Measurements from ENCODE around the gene ADPRHL1. TPM values are rescaled to one million over a fixed set of nuclear protein-coding genes. Genes with fewer than 3 reads are reported as not detected.

ADPRHL1 gene
- polyA plus RNA-seq, 3 donors, result 0.15 to 0.52 (median 0.27) TPM

- H3K27ac Mint-ChIP-seq, result no peak overlapping the region
- intact Hi-C loops (cut with micrococcal nuclease), result no loop called here
- no peak overlapping the region for H3K4me3 Mint-ChIP-seq
- H3K9me3 ChIP-seq (replicated peaks in 1 of 2; ENCODE audit: control insufficient read depth in 1 of 2, insufficient read depth in 1 of 2, low read length in 2 of 2), result no peaks in the 10 kb centered on the region
- no peak overlapping the region for H3K9ac ChIP-seq (ENCODE audit: insufficient read depth, low read length, poor library complexity, severe bottlenecking)
- WGBS (ENCODE audit: insufficient coverage), result 98% methylated on average over 16 of the region's 17 CpGs
- no peaks in the 10 kb centered on the region for H3K4me1 ChIP-seq (ENCODE audit: control insufficient read depth in 1 of 2, insufficient read depth in 2 of 2, low read length in 2 of 2)
- no peaks in the 10 kb centered on the region for H3K79me2 ChIP-seq (ENCODE audit: insufficient read depth, low read length)
- no peaks in the 10 kb centered on the region for H4K20me1 ChIP-seq (ENCODE audit: insufficient read depth, low read length)
- no peak for DNase-seq
- H3K36me3 ChIP-seq (replicated peaks in 1 of 2; ENCODE audit: control insufficient read depth in 1 of 2, insufficient read depth in 2 of 2, low read length in 2 of 2), result no peaks in the 10 kb centered on the region
- H2AFZ ChIP-seq (ENCODE audit: insufficient read depth, low read depth, low read length, poor library complexity, severe bottlenecking), result no peak overlapping the region
- peaks cover 0 to 4% (median 0%) of the 10 kb centered on the region in 7 donors for H3K9me3 Mint-ChIP-seq
- no peaks in the 10 kb centered on the region for H3K4me1 Mint-ChIP-seq
- TF ChIP-seq CTCF (IDR thresholded peaks at IDR 0.05), result no peak
- H3K27me3 Mint-ChIP-seq (ENCODE audit: low read depth in 3 of 3), result peaks cover 0 to 5% (median 0%) of the 10 kb centered on the region in 3 donors
- H3K27me3 ChIP-seq (ENCODE audit: control insufficient read depth in 2 of 2, insufficient read depth in 2 of 2, low read length in 2 of 2), result no peaks in the 10 kb centered on the region
- no peak overlapping the region for H3K4me2 ChIP-seq (replicated peaks; ENCODE audit: extremely low read depth, low read length, poor library complexity, severe bottlenecking)
- H3K36me3 Mint-ChIP-seq, result peaks cover 0 to 2% of the 10 kb centered on the region in 2 donors
- no peak overlapping the region for H3K27ac ChIP-seq (ENCODE audit: low read depth in 1 of 2, low read length in 2 of 2)
- H3K4me3 ChIP-seq (replicated peaks in 1 of 3; ENCODE audit: low read depth in 2 of 3, low read length in 3 of 3), result no peak overlapping the region
These were observed 24.8 kb downstream of the ADPRHL1 start for GRCh38 chr13:113428469-113428865.

GRCh38 chr13:113427562-113428468 lies 25.5 kb downstream of the ADPRHL1 start:
- Histone ChIP-seq H3K4me1 (ENCODE audit: control insufficient read depth in 1 of 2, insufficient read depth in 2 of 2, low read length in 2 of 2) (no peaks in the 10 kb centered on the region), H2AFZ (ENCODE audit: insufficient read depth, low read depth, low read length, poor library complexity, severe bottlenecking) (no peak overlapping the region), H3K9ac (ENCODE audit: insufficient read depth, low read length, poor library complexity, severe bottlenecking) (no peak overlapping the region), H3K27ac (ENCODE audit: low read depth in 1 of 2, low read length in 2 of 2) (no peak overlapping the region), H3K36me3 (replicated peaks in 1 of 2; ENCODE audit: control insufficient read depth in 1 of 2, insufficient read depth in 2 of 2, low read length in 2 of 2) (no peaks in the 10 kb centered on the region), H3K9me3 (replicated peaks in 1 of 2; ENCODE audit: control insufficient read depth in 1 of 2, insufficient read depth in 1 of 2, low read length in 2 of 2) (no peaks in the 10 kb centered on the region), H3K4me3 (replicated peaks in 1 of 3; ENCODE audit: low read depth in 2 of 3, low read length in 3 of 3) (no peak overlapping the region), H4K20me1 (ENCODE audit: insufficient read depth, low read length) (no peaks in the 10 kb centered on the region), H3K4me2 (replicated peaks; ENCODE audit: extremely low read depth, low read length, poor library complexity, severe bottlenecking) (no peak overlapping the region), H3K27me3 (ENCODE audit: control insufficient read depth in 2 of 2, insufficient read depth in 2 of 2, low read length in 2 of 2) (no peaks in the 10 kb centered on the region), H3K79me2 (ENCODE audit: insufficient read depth, low read length) (no peaks in the 10 kb centered on the region)
- Mint-ChIP-seq H3K27ac (no peak overlapping the region), H3K36me3 (peaks cover 0 to 2% of the 10 kb centered on the region in 2 donors), H3K4me1 (no peaks in the 10 kb centered on the region), H3K27me3 (ENCODE audit: low read depth in 3 of 3) (peaks cover 0 to 5% (median 0%) of the 10 kb centered on the region in 3 donors), H3K4me3 (no peak overlapping the region), H3K9me3 (peaks cover 0 to 4% (median 0%) of the 10 kb centered on the region in 7 donors)
- no peak for DNase-seq
- TF ChIP-seq CTCF (IDR thresholded peaks at IDR 0.05), result no peak
- WGBS (ENCODE audit: insufficient coverage), result 91% methylated on average over 27 of the region's 31 CpGs
- intact Hi-C loops (cut with micrococcal nuclease), result no loop called here

Data from CD14-positive monocyte (primary cell).